ENCODE measurements around the gene CHMP2B.

DNA sequence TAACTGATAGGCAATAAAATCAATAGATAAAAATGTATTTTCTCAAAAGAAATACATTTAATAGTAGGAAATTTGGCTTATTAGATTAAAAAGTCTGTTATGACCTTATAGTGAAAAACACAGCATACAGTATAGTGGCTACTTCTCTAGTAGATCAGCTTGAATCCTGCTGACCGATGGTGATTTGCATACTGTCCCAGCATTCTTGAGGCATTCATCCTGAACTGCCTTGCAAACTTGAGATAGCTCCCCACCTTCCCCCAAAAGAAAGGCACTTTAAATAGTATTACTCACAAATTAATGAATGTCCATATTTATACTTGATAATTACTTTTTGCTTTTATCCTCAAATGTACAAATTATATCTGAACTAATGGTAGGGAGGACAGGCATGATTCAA, 6.7 kb downstream of the CHMP2B start:
- TF ChIP-seq, protein P1, sequence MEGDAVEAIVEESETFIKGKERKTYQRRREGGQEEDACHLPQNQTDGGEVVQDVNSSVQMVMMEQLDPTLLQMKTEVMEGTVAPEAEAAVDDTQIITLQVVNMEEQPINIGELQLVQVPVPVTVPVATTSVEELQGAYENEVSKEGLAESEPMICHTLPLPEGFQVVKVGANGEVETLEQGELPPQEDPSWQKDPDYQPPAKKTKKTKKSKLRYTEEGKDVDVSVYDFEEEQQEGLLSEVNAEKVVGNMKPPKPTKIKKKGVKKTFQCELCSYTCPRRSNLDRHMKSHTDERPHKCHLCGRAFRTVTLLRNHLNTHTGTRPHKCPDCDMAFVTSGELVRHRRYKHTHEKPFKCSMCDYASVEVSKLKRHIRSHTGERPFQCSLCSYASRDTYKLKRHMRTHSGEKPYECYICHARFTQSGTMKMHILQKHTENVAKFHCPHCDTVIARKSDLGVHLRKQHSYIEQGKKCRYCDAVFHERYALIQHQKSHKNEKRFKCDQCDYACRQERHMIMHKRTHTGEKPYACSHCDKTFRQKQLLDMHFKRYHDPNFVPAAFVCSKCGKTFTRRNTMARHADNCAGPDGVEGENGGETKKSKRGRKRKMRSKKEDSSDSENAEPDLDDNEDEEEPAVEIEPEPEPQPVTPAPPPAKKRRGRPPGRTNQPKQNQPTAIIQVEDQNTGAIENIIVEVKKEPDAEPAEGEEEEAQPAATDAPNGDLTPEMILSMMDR (IDR thresholded peaks at IDR 0.05): no peak
- TF ChIP-seq POLR2A (IDR thresholded peaks at IDR 0.05): no peak

Data from esophagus squamous epithelium (tissue), 4 donors.